SU-DHL-6 (cell line): ENCODE measurements around the gene GPRASP1.

Experiments
- H2AFZ ChIP-seq: fragments of 200-600 bp; sonication (generic); 2 replicates; pipeline ENCODE4 v1.6.1; 2014; ENCODE audit warnings: low read depth, mild to moderate bottlenecking, moderate library complexity, mixed read lengths, antibody characterized with exemption, low read length; ENCODE audit not compliant: severe bottlenecking
- H3F3A ChIP-seq: fragments of 200-600 bp; shearing (Covaris generic); 2 replicates; pipeline ENCODE4 v1.6.0; 2016; ENCODE audit warnings: antibody characterized with exemption, mild to moderate bottlenecking; ENCODE audit not compliant: insufficient read depth
- H3K27ac ChIP-seq: fragments of 200-600 bp; sonication (generic); 2 replicates; pipeline ENCODE4 v1.5.1; 2016; ENCODE audit warnings: low read depth, mild to moderate bottlenecking, low read length, moderate library complexity, mixed read lengths
- H3K27me3 ChIP-seq: fragments of 200-600 bp; sonication (generic), shearing (Covaris generic); 2 replicates; pipeline ENCODE4 v1.6.0; 2014; ENCODE audit warnings: mild to moderate bottlenecking, low read length
- H3K36me3 ChIP-seq: fragments of 200-600 bp; sonication (generic); 2 replicates; pipeline ENCODE4 v1.6.1; 2014; ENCODE audit warnings: mild to moderate bottlenecking, low read length, mixed read lengths
- H3K4me2 ChIP-seq: fragments of 300-600, 200-600 bp; shearing (Covaris generic), sonication (generic); 2 replicates; pipeline ENCODE4 v1.6.0; 2014; ENCODE audit warnings: low read length, low read depth, mild to moderate bottlenecking; ENCODE audit not compliant: poor library complexity, severe bottlenecking
- H3K4me3 ChIP-seq: fragments of 200-600 bp; sonication (generic); 2 replicates; pipeline ENCODE4 v1.5.1; 2014; ENCODE audit warnings: antibody characterized with exemption, low read length, mild to moderate bottlenecking, mixed read lengths; ENCODE audit not compliant: insufficient read depth, poor library complexity, severe bottlenecking
- H3K79me2 ChIP-seq: fragments of 200-600 bp; sonication (generic); 2 replicates; pipeline ENCODE4 v1.6.1; 2014; ENCODE audit warnings: mild to moderate bottlenecking, low read length, moderate library complexity; ENCODE audit not compliant: insufficient read depth
- H3K9ac ChIP-seq: fragments of 200-600 bp; sonication (generic); 2 replicates; pipeline ENCODE4 v1.7.0; 2014; ENCODE audit warnings: mild to moderate bottlenecking, low read length
- H3K9me2 ChIP-seq: fragments of 200-600 bp; sonication (generic); replicated peaks from 2 replicates; pipeline ENCODE4 v1.6.1; 2014; ENCODE audit warnings: low read length; ENCODE audit not compliant: insufficient read depth
- H3K9me3 ChIP-seq: fragments of 200-600 bp; sonication (generic); 2 replicates; pipeline ENCODE4 v1.6.1; 2014; ENCODE audit warnings: low read length, mixed read lengths; ENCODE audit not compliant: insufficient read depth
- H4K20me1 ChIP-seq: fragments of 200-600 bp; sonication (generic); 2 replicates; pipeline ENCODE4 v1.6.1; 2014; ENCODE audit warnings: low read depth, mild to moderate bottlenecking, antibody characterized with exemption, low read length, moderate library complexity, mixed read lengths
- CTCF ChIP-seq: fragments of 200-600 bp; sonication (generic); IDR thresholded peaks from one replicate; pipeline ENCODE4 v1.5.1; 2017; ENCODE audit warnings: antibody characterized with exemption, mild to moderate bottlenecking, low read length, moderate library complexity; ENCODE audit not compliant: insufficient read depth, poor library complexity, severe bottlenecking
- EZH2phosphoT487 ChIP-seq: fragments of 200-600 bp; sonication (generic), shearing (Covaris generic); conservative IDR thresholded peaks from 2 replicates; pipeline ENCODE4 v1.6.1; 2018; ENCODE audit warnings: mild to moderate bottlenecking, antibody characterized with exemption, low read length, moderate library complexity, mixed read lengths

GPRASP1 gene

GRCh38 chrX:102624105-102624504 lies 27.2 kb upstream of the GPRASP1 start:
- H2AFZ ChIP-seq, result no peak overlapping the region
- no peaks in the 10 kb centered on the region for H4K20me1 ChIP-seq
- no peaks in the 10 kb centered on the region for H3K27me3 ChIP-seq
- no peak overlapping the region for H3K27ac ChIP-seq
- no peaks in the 10 kb centered on the region for H3K9me2 ChIP-seq
- no peak for TF ChIP-seq EZH2phosphoT487
- TF ChIP-seq CTCF, result no peak
- no peaks in the 10 kb centered on the region for H3K36me3 ChIP-seq
- H3F3A ChIP-seq, result no peaks in the 10 kb centered on the region
- H3K9me3 ChIP-seq, result no peaks in the 10 kb centered on the region
- no peaks in the 10 kb centered on the region for H3K79me2 ChIP-seq
- H3K9ac ChIP-seq, result no peak overlapping the region
- no peak overlapping the region for H3K4me2 ChIP-seq
- no peak overlapping the region for H3K4me3 ChIP-seq

- no peak overlapping the region for H2AFZ ChIP-seq
- no peaks in the 10 kb centered on the region for H3K9me3 ChIP-seq
- no peak overlapping the region for H3K9ac ChIP-seq
- H3K79me2 ChIP-seq, result no peaks in the 10 kb centered on the region
- TF ChIP-seq EZH2phosphoT487 (no peak), CTCF (no peak)
- H3K27ac ChIP-seq, result no peak overlapping the region
- no peak overlapping the region for H3K4me2 ChIP-seq
- no peaks in the 10 kb centered on the region for H3K36me3 ChIP-seq
- no peaks in the 10 kb centered on the region for H4K20me1 ChIP-seq
- no peaks in the 10 kb centered on the region for H3K9me2 ChIP-seq
- no peaks in the 10 kb centered on the region for H3K27me3 ChIP-seq
- H3F3A ChIP-seq, result no peaks in the 10 kb centered on the region
- no peak overlapping the region for H3K4me3 ChIP-seq
Measured at GRCh38 chrX:102627640-102628039, 23.6 kb upstream of the GPRASP1 start.

GRCh38 chrX:102637561-102637960 lies 13.7 kb upstream of the GPRASP1 start:
- Histone ChIP-seq H2AFZ (no peak overlapping the region), H3K9me2 (no peaks in the 10 kb centered on the region), H3K79me2 (no peaks in the 10 kb centered on the region), H3K4me3 (no peak overlapping the region), H3K27me3 (no peaks in the 10 kb centered on the region), H3K9me3 (no peaks in the 10 kb centered on the region), H3K36me3 (no peaks in the 10 kb centered on the region), H3K27ac (no peak overlapping the region), H3K4me2 (no peak overlapping the region), H3F3A (no peaks in the 10 kb centered on the region), H3K9ac (no peak overlapping the region), H4K20me1 (no peaks in the 10 kb centered on the region)
- TF ChIP-seq EZH2phosphoT487, result no peak
- TF ChIP-seq CTCF, result no peak

- Histone ChIP-seq H3K4me3 (no peak overlapping the region), H3K79me2 (no peaks in the 10 kb centered on the region), H3K9me3 (no peaks in the 10 kb centered on the region), H4K20me1 (no peaks in the 10 kb centered on the region), H3K4me2 (no peak overlapping the region), H3F3A (no peaks in the 10 kb centered on the region), H2AFZ (no peak overlapping the region), H3K9ac (no peak overlapping the region), H3K27ac (no peak overlapping the region), H3K9me2 (no peaks in the 10 kb centered on the region), H3K36me3 (no peaks in the 10 kb centered on the region), H3K27me3 (no peaks in the 10 kb centered on the region)
- no peak for TF ChIP-seq CTCF
- no peak for TF ChIP-seq EZH2phosphoT487
Measured at GRCh38 chrX:102650903-102651241, 411 bp upstream of the GPRASP1 start.
